Measurements from ENCODE around the gene KRT37.

- TF ChIP-seq EP300 (IDR thresholded peaks at IDR 0.05) (no peak), CTCF (IDR thresholded peaks at IDR 0.05) (no peak), POLR2A (IDR thresholded peaks at IDR 0.05) (no peak), POLR2AphosphoS5 (IDR thresholded peaks at IDR 0.05) (no peak)
These were observed 4.7 kb downstream of the KRT37 start for GRCh38 chr17:41419716-41420115.
